ENCODE results near the gene ARPC2. TPM values are rescaled to one million over a fixed set of nuclear protein-coding genes. Genes with fewer than 3 reads are reported as not detected.

Gene ARPC2
- total and polyA plus RNA-seq, 2 of the 13 experiments (the other 11 are each of a cell fraction or from before 2014, with no cell fraction given), result 168 to 303 TPM

DNA sequence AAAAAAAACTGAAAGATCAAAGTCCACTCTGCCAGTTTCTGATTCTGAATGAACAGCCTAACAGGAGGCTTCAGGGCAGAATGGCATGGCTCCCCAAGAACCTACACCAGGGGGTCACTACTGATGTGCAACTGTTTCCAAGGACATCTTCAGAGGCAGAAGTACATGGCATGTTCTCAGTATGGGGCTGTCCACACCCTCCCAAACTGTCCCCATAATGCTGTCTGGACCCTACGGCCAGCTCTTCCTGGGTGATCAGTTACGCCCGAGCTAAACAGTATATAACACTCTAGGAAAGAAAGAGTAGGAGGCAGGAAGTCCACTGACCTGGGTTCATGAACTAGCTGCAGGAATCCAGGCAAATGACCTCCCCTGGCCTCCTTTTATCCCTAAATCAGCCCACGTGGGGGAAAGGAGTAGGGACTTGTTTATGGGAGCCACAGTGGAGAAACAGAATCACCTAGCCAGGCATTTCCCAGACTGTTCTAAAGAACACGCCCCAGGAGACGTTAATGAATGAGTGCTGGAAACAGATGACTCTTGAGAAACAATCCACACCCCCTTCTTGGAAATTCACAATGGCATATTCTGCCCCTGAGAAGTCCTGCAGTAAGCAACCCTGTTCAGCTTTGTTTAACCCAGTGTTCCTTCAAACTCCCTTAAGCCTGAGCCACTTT, 72.8 kb downstream of the ARPC2 start (continued):
- TF ChIP-seq ZSCAN30 (CRISPR knock-in tag; IDR thresholded peaks at IDR 0.05) (no peak), ZBTB3 (CRISPR knock-in tag; IDR thresholded peaks at IDR 0.05; ENCODE audit: borderline replicate concordance, low read depth) (no peak), ZNF501 (CRISPR knock-in tag; IDR thresholded peaks at IDR 0.05) (peak; percentile 59; the same call in 1 of the 2 replicates), SCMH1 (CRISPR knock-in tag; IDR thresholded peaks at IDR 0.05; ENCODE audit: borderline replicate concordance) (no peak), MXI1 (IDR thresholded peaks at IDR 0.05; ENCODE audit: borderline replicate concordance, low read depth, low read length) (peak; percentile 51; the same call in 1 of the 3 replicates), ZFAT (CRISPR knock-in tag; conservative IDR thresholded peaks at IDR 0.05) (no peak), ZZZ3 (CRISPR knock-in tag; IDR thresholded peaks at IDR 0.05; ENCODE audit: borderline replicate concordance) (no peak), ZNF749 (CRISPR knock-in tag; IDR thresholded peaks at IDR 0.05; ENCODE audit: borderline replicate concordance) (peak; percentile 45; the same call in 1 of the 2 replicates), DNMT3B (CRISPR knock-in tag; conservative IDR thresholded peaks at IDR 0.05) (no peak), ZNF563 (CRISPR knock-in tag; IDR thresholded peaks at IDR 0.05) (no peak), ISL2 (CRISPR knock-in tag; IDR thresholded peaks at IDR 0.05) (0 out of 2 replicates have a peak, but pooled peaks have one; percentile 56), ZMYM2 (CRISPR knock-in tag; IDR thresholded peaks at IDR 0.05) (0 out of 2 replicates have a peak, but pooled peaks have one; percentile 56), HDAC2 (CRISPR knock-in tag; IDR thresholded peaks at IDR 0.05) (peak; percentile 34; the same call in 1 of the 2 replicates), ZNF264 (CRISPR knock-in tag; IDR thresholded peaks at IDR 0.05) (0 out of 2 replicates have a peak, but pooled peaks have one; percentile 61), ZNF234 (CRISPR knock-in tag; conservative IDR thresholded peaks at IDR 0.05) (no peak)
- TF ChIP-seq, protein P1, sequence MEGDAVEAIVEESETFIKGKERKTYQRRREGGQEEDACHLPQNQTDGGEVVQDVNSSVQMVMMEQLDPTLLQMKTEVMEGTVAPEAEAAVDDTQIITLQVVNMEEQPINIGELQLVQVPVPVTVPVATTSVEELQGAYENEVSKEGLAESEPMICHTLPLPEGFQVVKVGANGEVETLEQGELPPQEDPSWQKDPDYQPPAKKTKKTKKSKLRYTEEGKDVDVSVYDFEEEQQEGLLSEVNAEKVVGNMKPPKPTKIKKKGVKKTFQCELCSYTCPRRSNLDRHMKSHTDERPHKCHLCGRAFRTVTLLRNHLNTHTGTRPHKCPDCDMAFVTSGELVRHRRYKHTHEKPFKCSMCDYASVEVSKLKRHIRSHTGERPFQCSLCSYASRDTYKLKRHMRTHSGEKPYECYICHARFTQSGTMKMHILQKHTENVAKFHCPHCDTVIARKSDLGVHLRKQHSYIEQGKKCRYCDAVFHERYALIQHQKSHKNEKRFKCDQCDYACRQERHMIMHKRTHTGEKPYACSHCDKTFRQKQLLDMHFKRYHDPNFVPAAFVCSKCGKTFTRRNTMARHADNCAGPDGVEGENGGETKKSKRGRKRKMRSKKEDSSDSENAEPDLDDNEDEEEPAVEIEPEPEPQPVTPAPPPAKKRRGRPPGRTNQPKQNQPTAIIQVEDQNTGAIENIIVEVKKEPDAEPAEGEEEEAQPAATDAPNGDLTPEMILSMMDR (CRISPR knock-in tag; IDR thresholded peaks at IDR 0.05), result 0 out of 2 replicates have a peak, but pooled peaks have one; percentile 1
- TF ChIP-seq, protein P2, sequence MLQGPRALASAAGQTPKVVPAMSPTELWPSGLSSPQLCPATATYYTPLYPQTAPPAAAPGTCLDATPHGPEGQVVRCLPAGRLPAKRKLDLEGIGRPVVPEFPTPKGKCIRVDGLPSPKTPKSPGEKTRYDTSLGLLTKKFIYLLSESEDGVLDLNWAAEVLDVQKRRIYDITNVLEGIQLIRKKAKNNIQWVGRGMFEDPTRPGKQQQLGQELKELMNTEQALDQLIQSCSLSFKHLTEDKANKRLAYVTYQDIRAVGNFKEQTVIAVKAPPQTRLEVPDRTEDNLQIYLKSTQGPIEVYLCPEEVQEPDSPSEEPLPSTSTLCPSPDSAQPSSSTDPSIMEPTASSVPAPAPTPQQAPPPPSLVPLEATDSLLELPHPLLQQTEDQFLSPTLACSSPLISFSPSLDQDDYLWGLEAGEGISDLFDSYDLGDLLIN (CRISPR knock-in tag; IDR thresholded peaks at IDR 0.05; ENCODE audit: borderline replicate concordance), result 0 out of 2 replicates have a peak, but pooled peaks have one; percentile 87
- TF ChIP-seq, protein P3, sequence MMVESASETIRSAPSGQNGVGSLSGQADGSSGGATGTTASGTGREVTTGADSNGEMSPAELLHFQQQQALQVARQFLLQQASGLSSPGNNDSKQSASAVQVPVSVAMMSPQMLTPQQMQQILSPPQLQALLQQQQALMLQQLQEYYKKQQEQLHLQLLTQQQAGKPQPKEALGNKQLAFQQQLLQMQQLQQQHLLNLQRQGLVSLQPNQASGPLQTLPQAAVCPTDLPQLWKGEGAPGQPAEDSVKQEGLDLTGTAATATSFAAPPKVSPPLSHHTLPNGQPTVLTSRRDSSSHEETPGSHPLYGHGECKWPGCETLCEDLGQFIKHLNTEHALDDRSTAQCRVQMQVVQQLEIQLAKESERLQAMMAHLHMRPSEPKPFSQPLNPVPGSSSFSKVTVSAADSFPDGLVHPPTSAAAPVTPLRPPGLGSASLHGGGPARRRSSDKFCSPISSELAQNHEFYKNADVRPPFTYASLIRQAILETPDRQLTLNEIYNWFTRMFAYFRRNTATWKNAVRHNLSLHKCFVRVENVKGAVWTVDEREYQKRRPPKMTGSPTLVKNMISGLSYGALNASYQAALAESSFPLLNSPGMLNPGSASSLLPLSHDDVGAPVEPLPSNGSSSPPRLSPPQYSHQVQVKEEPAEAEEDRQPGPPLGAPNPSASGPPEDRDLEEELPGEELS (CRISPR knock-in tag; IDR thresholded peaks at IDR 0.05), result peak; percentile 72
- TF ChIP-seq, protein P4, sequence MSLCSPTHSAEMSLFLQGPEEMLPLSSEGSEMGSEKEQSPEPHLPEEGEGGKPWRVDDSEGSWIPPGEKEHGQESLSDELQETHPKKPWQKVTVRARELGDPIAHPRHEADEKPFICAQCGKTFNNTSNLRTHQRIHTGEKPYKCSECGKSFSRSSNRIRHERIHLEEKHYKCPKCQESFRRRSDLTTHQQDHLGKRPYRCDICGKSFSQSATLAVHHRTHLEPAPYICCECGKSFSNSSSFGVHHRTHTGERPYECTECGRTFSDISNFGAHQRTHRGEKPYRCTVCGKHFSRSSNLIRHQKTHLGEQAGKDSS (CRISPR knock-in tag; IDR thresholded peaks at IDR 0.05; ENCODE audit: borderline replicate concordance, low read depth), result no peak
